H9 (cell line): Measurements from ENCODE around the gene ALG9. TPM values are rescaled to one million over a fixed set of nuclear protein-coding genes. Genes with fewer than 3 reads are reported as not detected.

Source experiments
- DNase-seq: peaks from one replicate; pipeline ENCODE4 v3.0.0-alpha.2; 2017
- H2AFZ ChIP-seq: one replicate; pipeline ENCODE4 v1.6.1; 2013; ENCODE audit warnings: mild to moderate bottlenecking, low read length, control low read depth, moderate library complexity
- H2AK5ac ChIP-seq: 2 replicates; pipeline ENCODE4 v1.6.1; 2013; ENCODE audit warnings: low read length, control low read depth, mixed read lengths; ENCODE audit not compliant: insufficient read length
- H2BK120ac ChIP-seq: one replicate; pipeline ENCODE4 v1.6.1; 2013; ENCODE audit warnings: low read depth, mild to moderate bottlenecking, low read length, control low read depth, inconsistent platforms; ENCODE audit not compliant: poor library complexity, severe bottlenecking
- H2BK12ac ChIP-seq: 2 replicates; pipeline ENCODE4 v1.6.1; 2013; ENCODE audit warnings: low read length, control low read depth, mixed read lengths, low read depth; ENCODE audit not compliant: insufficient read length
- H2BK15ac ChIP-seq: 2 replicates; pipeline ENCODE4 v1.6.1; 2013; ENCODE audit warnings: low read depth, low read length, control low read depth
- H2BK20ac ChIP-seq: one replicate; pipeline ENCODE4 v1.6.1; 2013; ENCODE audit warnings: low read depth, mild to moderate bottlenecking, low read length, control low read depth, inconsistent platforms; ENCODE audit not compliant: poor library complexity, severe bottlenecking
- H2BK5ac ChIP-seq: 2 replicates; pipeline ENCODE4 v1.6.1; 2013; ENCODE audit warnings: low read length, control low read depth, mixed read lengths; ENCODE audit not compliant: insufficient read length
- H3K14ac ChIP-seq: 2 replicates; pipeline ENCODE4 v1.6.1; 2013; ENCODE audit warnings: low read length, control low read depth; ENCODE audit not compliant: insufficient read depth
- H3K18ac ChIP-seq: 2 replicates; pipeline ENCODE4 v1.6.1; 2013; ENCODE audit warnings: low read depth, mild to moderate bottlenecking, mixed read lengths, low read length, control low read depth; ENCODE audit not compliant: insufficient read length
- H3K23ac ChIP-seq: 2 replicates; pipeline ENCODE4 v1.6.1; 2013; ENCODE audit warnings: low read length, control low read depth, mixed read lengths, low read depth; ENCODE audit not compliant: insufficient read length
- H3K23me2 ChIP-seq: 2 replicates; pipeline ENCODE4 v1.6.1; 2013; ENCODE audit warnings: low read depth, mild to moderate bottlenecking, mixed read lengths, low read length, control low read depth; ENCODE audit not compliant: insufficient read length, poor library complexity, severe bottlenecking
- H3K27ac ChIP-seq: 2 replicates; pipeline ENCODE4 v1.5.1; 2013; ENCODE audit warnings: low read length, control low read depth, mixed read lengths, low read depth; ENCODE audit not compliant: insufficient read length
- H3K27me3 ChIP-seq: 2 replicates; pipeline ENCODE4 v1.6.1; 2013; ENCODE audit warnings: low read length, control low read depth, inconsistent platforms; ENCODE audit not compliant: insufficient read depth
- H3K4ac ChIP-seq: 2 replicates; pipeline ENCODE4 v1.6.1; 2013; ENCODE audit warnings: low read depth, mild to moderate bottlenecking, control low read depth, inconsistent platforms, low read length, moderate library complexity
- H3K4me1 ChIP-seq: 2 replicates; pipeline ENCODE4 v1.6.1; 2013; ENCODE audit warnings: low read length, control low read depth, inconsistent platforms; ENCODE audit not compliant: insufficient read depth
- H3K4me2 ChIP-seq: 2 replicates; pipeline ENCODE4 v1.6.1; 2013; ENCODE audit warnings: low read length, control low read depth, mixed read lengths; ENCODE audit not compliant: insufficient read length, insufficient read depth
- H3K56ac ChIP-seq: 2 replicates; pipeline ENCODE4 v1.6.1; 2013; ENCODE audit warnings: low read depth, mild to moderate bottlenecking, mixed read lengths, low read length, control low read depth; ENCODE audit not compliant: insufficient read length
- H3K79me1 ChIP-seq: 2 replicates; pipeline ENCODE4 v1.6.1; 2013; ENCODE audit warnings: low read depth, mild to moderate bottlenecking, moderate library complexity, low read length, control low read depth, inconsistent platforms; ENCODE audit not compliant: insufficient read depth, poor library complexity, severe bottlenecking
- H3K79me2 ChIP-seq: 2 replicates; pipeline ENCODE4 v1.6.1; 2013; ENCODE audit warnings: low read length, control low read depth, inconsistent platforms; ENCODE audit not compliant: insufficient read depth
- H3K9ac ChIP-seq: 2 replicates; pipeline ENCODE4 v1.6.1; 2013; ENCODE audit warnings: low read length, control low read depth, mixed read lengths; ENCODE audit not compliant: insufficient read length; ENCODE audit errors: extremely low read depth
- H3K9me3 ChIP-seq: one replicate; pipeline ENCODE4 v1.6.1; 2013; ENCODE audit warnings: low read depth, low read length, inconsistent platforms; ENCODE audit not compliant: control insufficient read depth
- H3T11ph ChIP-seq: one replicate; pipeline ENCODE4 v1.6.1; 2013; ENCODE audit warnings: mild to moderate bottlenecking, low read length, control low read depth, inconsistent platforms
- H4K20me1 ChIP-seq: one replicate; pipeline ENCODE4 v1.6.1; 2013; ENCODE audit not compliant: control insufficient read depth, insufficient read length, insufficient read depth
- H4K5ac ChIP-seq: 2 replicates; pipeline ENCODE4 v1.6.1; 2013; ENCODE audit warnings: low read depth, mild to moderate bottlenecking, mixed read lengths, low read length, control low read depth; ENCODE audit not compliant: insufficient read length
- H4K8ac ChIP-seq: replicated peaks from 2 replicates; pipeline ENCODE4 v1.6.1; 2013; ENCODE audit warnings: low read length, control low read depth, mixed read lengths, low read depth; ENCODE audit not compliant: insufficient read length
- H4K91ac ChIP-seq: 2 replicates; pipeline ENCODE4 v1.6.1; 2013; ENCODE audit warnings: low read depth, mild to moderate bottlenecking, moderate library complexity, mixed read lengths, low read length, control low read depth; ENCODE audit not compliant: insufficient read length
- H3K27ac Mint-ChIP-seq, 3 experiments: 2 replicates in 2 of 3; 3 replicates in 1 of 3; pipeline ENCODE4 v1.8.0; 2020 to 2021; ENCODE audit warnings: mixed read lengths in 3 of 3, mild to moderate bottlenecking in 1 of 3, moderate library complexity in 1 of 3
- H3K27me3 Mint-ChIP-seq: 2 replicates; pipeline ENCODE4 v1.8.0; 2021; ENCODE audit warnings: low read depth, mild to moderate bottlenecking, moderate library complexity, mixed read lengths
- H3K36me3 Mint-ChIP-seq, 3 experiments: 2 replicates in 2 of 3; 3 replicates in 1 of 3; pipeline ENCODE4 v1.8.0; 2020 to 2021; ENCODE audit warnings: low read depth in 3 of 3, mixed read lengths in 3 of 3; ENCODE audit not compliant: insufficient read depth in 1 of 3
- H3K4me1 Mint-ChIP-seq, 2 experiments: 2 replicates each; pipeline ENCODE4 v1.8.0; 2020; ENCODE audit warnings: mixed read lengths in 2 of 2
- H3K4me3 Mint-ChIP-seq, 2 experiments: 2 replicates in 1 of 2; 3 replicates in 1 of 2; pipeline ENCODE4 v1.8.0; 2020 to 2021; ENCODE audit warnings: mild to moderate bottlenecking in 2 of 2, mixed read lengths in 2 of 2, moderate library complexity in 1 of 2
- H3K9me3 Mint-ChIP-seq, 2 experiments: 2 replicates in 1 of 2; 3 replicates in 1 of 2; pipeline ENCODE4 v1.8.0; 2020; ENCODE audit warnings: mild to moderate bottlenecking in 2 of 2, mixed read lengths in 2 of 2, moderate library complexity in 1 of 2
- CTCF ChIP-seq: fragments of 200-600 bp; sonication (generic); conservative IDR thresholded peaks from 3 replicates; pipeline ENCODE4 v1.8.0; 2021; ENCODE audit warnings: antibody characterized with exemption, mild to moderate bottlenecking
- whole genome bisulfite sequencing: extraction: QIAGEN DNeasy Blood & Tissue Kit; methylation state at CpG from one replicate; pipeline ENCODE4 v1.1.7; 2013; ENCODE audit warnings: missing lambda C conversion rate, low lambda C conversion rate, mixed read lengths; ENCODE audit not compliant: insufficient read length; ENCODE audit errors: extremely low coverage; 5-methylcytosine and 5-hydroxymethylcytosine counted together
- total RNA-seq: library from RNA; stranded (reverse); gene quantifications from 2 replicates; pipeline ENCODE4 v1.2.1, GENCODE V29; 2021

The ALG9 gene
- total RNA-seq, 1 experiment from 2014 or later: 26.0 TPM

GRCh38 chr11:111793863-111794262 is 77.5 kb downstream of the ALG9 start:
- no peaks in the 10 kb centered on the region for H3K79me1 ChIP-seq
- no peak for DNase-seq
- H2BK20ac ChIP-seq: no peak overlapping the region
- H2BK5ac ChIP-seq: no peak overlapping the region
- no peak overlapping the region; a peak in 1 of 5 replicates for H3K4me3 Mint-ChIP-seq
- TF ChIP-seq CTCF: no peak
- no peaks in the 10 kb centered on the region for H3K9me3 Mint-ChIP-seq
- H2AK5ac ChIP-seq: no peak overlapping the region
- H3K27me3 Mint-ChIP-seq: no peaks in the 10 kb centered on the region
- H4K8ac ChIP-seq: no peak overlapping the region
- no peak overlapping the region for H3K56ac ChIP-seq
- no peaks in the 10 kb centered on the region for H3K23me2 ChIP-seq
- H2BK120ac ChIP-seq: no peak overlapping the region
- no peaks in the 10 kb centered on the region for H3K36me3 Mint-ChIP-seq
- no peak overlapping the region for H3K9ac ChIP-seq
- H3K4me2 ChIP-seq: no peak overlapping the region
- no peak overlapping the region for H2BK15ac ChIP-seq
- H4K5ac ChIP-seq: no peak overlapping the region
- H3K27ac ChIP-seq: no peak overlapping the region
- no peak overlapping the region for H2BK12ac ChIP-seq
- no peaks in the 10 kb centered on the region for H3K27me3 ChIP-seq
- H3K4me1 ChIP-seq: no peaks in the 10 kb centered on the region
- no CpG with 5 or more reads among the region's 5 CpGs for WGBS
- no peak overlapping the region for H3K27ac Mint-ChIP-seq
- H3K18ac ChIP-seq: no peak overlapping the region
- no peaks in the 10 kb centered on the region for H4K20me1 ChIP-seq
- no peak overlapping the region for H3K23ac ChIP-seq
- no peaks in the 10 kb centered on the region for H3K9me3 ChIP-seq
- no peak overlapping the region for H3K4ac ChIP-seq
- no peak overlapping the region for H2AFZ ChIP-seq
- H4K91ac ChIP-seq: no peak overlapping the region
- no peaks in the 10 kb centered on the region for H3K79me2 ChIP-seq
- H3T11ph ChIP-seq: no peak overlapping the region
- H3K4me1 Mint-ChIP-seq: peaks cover 0 to 8% of the 10 kb centered on the region in 2 experiments; a peak in 1 of 4 replicates
- no peak overlapping the region for H3K14ac ChIP-seq
